Activated CD8-positive, alpha-beta T cell treated with anti-CD3 and anti-CD28 coated beads for 36 hours (primary cell): ENCODE measurements around the gene DLGAP1. TPM values are rescaled to one million over a fixed set of nuclear protein-coding genes. Genes with fewer than 3 reads are reported as not detected.

Experiments
- ATAC-seq: fragments of 200-7000 bp; cut with Tn5 transposase; one replicate; pipeline ENCODE4 v1.10.0; 2021; ENCODE audit warnings: mild to moderate bottlenecking, moderate library complexity
- CTCF ChIA-PET: fragments of 350-600 bp; sonication (Branson Sonifier 250); formaldehyde crosslinking; loops from one replicate; lab custom pipeline; 2021; ENCODE audit warnings: antibody characterized with exemption; lab: Charles Lee
- POLR2A ChIA-PET: fragments of 350-600 bp; sonication (Branson Sonifier 250); formaldehyde crosslinking; loops from one replicate; lab custom pipeline; 2021; ENCODE audit warnings: antibody characterized with exemption; lab: Charles Lee
- DNase-seq: peaks from one replicate; pipeline ENCODE4 v3.0.0-alpha.2; 2020
- H3K27ac Mint-ChIP-seq: one replicate; pipeline ENCODE4 v1.8.0; 2021; ENCODE audit warnings: mild to moderate bottlenecking, mixed read lengths
- H3K27me3 Mint-ChIP-seq: one replicate; pipeline ENCODE4 v1.8.0; 2021; ENCODE audit warnings: mixed read lengths
- H3K36me3 Mint-ChIP-seq: one replicate; pipeline ENCODE4 v1.8.0; 2021; ENCODE audit warnings: low read depth, mixed read lengths
- H3K4me1 Mint-ChIP-seq: one replicate; pipeline ENCODE4 v1.8.0; 2021; ENCODE audit warnings: low read depth, mixed read lengths
- H3K4me3 Mint-ChIP-seq: one replicate; pipeline ENCODE4 v1.8.0; 2021; ENCODE audit warnings: mild to moderate bottlenecking, moderate library complexity, mixed read lengths
- H3K9me3 Mint-ChIP-seq: one replicate; pipeline ENCODE4 v1.8.0; 2021; ENCODE audit warnings: mixed read lengths
- intact Hi-C: fragments of 100-400 bp; cut with micrococcal nuclease; formaldehyde crosslinking; loops from one replicate; pipeline ENCODE4 v1.10.0; 2022
- total RNA-seq, 2 experiments: library from RNA; stranded (reverse); gene quantifications; one replicate each; pipeline ENCODE4 v1.2.3, GENCODE V29; 2021
- TF ChIP-seq, protein P1 (sequence below): fragments of 200-600 bp; IDR thresholded peaks from one replicate; pipeline ENCODE4 v1.8.0; 2022; ENCODE audit warnings: antibody characterized with exemption, mild to moderate bottlenecking

Gene DLGAP1
- total RNA-seq, 2 experiments from 2014 or later, result not detected

DNA sequence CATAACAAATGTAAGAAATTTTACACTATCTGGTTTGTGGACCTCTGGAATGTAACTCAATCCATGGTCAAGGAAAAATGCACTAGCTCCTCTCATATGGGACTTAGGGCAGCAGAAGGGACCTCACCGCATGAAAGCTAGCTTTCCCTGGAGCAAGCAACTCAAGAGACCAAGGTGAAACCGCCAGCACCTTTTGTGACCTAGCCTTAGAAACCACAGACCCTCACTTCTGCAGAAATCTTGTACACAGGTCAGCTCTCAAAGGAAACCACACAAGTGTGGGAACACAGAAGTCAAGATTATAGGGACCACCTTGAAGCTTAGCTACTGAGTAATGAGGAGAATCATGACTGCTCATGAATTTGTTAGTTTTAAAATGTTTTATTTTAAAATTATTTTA, 222.5 kb downstream of the DLGAP1 start:
- CTCF ChIA-PET, result no interaction called here
- no peaks in the 10 kb centered on the region for H3K36me3 Mint-ChIP-seq
- H3K27ac Mint-ChIP-seq, result no peak overlapping the region
- intact Hi-C loops, result no loop called here
- H3K4me1 Mint-ChIP-seq, result no peaks in the 10 kb centered on the region
- no peak for ATAC-seq
- POLR2A ChIA-PET, result no interaction called here
- H3K9me3 Mint-ChIP-seq, result peaks cover 5% of the 10 kb centered on the region
- TF ChIP-seq, protein P1, sequence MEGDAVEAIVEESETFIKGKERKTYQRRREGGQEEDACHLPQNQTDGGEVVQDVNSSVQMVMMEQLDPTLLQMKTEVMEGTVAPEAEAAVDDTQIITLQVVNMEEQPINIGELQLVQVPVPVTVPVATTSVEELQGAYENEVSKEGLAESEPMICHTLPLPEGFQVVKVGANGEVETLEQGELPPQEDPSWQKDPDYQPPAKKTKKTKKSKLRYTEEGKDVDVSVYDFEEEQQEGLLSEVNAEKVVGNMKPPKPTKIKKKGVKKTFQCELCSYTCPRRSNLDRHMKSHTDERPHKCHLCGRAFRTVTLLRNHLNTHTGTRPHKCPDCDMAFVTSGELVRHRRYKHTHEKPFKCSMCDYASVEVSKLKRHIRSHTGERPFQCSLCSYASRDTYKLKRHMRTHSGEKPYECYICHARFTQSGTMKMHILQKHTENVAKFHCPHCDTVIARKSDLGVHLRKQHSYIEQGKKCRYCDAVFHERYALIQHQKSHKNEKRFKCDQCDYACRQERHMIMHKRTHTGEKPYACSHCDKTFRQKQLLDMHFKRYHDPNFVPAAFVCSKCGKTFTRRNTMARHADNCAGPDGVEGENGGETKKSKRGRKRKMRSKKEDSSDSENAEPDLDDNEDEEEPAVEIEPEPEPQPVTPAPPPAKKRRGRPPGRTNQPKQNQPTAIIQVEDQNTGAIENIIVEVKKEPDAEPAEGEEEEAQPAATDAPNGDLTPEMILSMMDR, result no peak
- no peaks in the 10 kb centered on the region for H3K27me3 Mint-ChIP-seq
- no peak for DNase-seq
- no peak overlapping the region for H3K4me3 Mint-ChIP-seq

DNA sequence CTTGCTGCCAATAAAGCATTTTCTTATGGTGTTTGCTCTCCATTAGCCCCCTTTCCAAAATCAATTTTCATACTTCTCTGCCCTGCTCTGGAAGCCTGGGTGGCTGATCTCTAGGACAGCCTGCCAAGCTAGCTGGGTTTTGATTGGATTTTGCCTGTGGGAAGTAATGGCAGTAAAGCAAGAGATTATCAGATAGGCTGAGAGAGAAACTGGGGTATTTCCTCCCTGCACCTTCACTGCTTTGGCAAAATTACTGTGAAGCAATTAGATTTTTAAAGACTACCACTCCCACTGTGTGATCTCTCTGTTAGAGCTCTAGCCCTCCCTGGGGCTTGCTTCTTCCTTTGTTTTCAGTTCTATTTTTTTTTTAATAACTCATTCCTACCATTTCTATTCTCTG, 223.8 kb downstream of the DLGAP1 start:
- Mint-ChIP-seq H3K27ac (no peak overlapping the region), H3K27me3 (no peaks in the 10 kb centered on the region), H3K9me3 (peaks cover 5% of the 10 kb centered on the region), H3K4me1 (no peaks in the 10 kb centered on the region), H3K4me3 (no peak overlapping the region), H3K36me3 (no peaks in the 10 kb centered on the region)
- no peak for ATAC-seq
- intact Hi-C loops, result no loop called here
- ChIA-PET CTCF (interaction anchor here (0.8 kb wide), 1 partner anchor 125 kb away, joined by 3 read pairs; no protein-coding TSS in a partner anchor), POLR2A (no interaction called here)
- DNase-seq, result no peak
- TF ChIP-seq, protein P1, result no peak

DNA sequence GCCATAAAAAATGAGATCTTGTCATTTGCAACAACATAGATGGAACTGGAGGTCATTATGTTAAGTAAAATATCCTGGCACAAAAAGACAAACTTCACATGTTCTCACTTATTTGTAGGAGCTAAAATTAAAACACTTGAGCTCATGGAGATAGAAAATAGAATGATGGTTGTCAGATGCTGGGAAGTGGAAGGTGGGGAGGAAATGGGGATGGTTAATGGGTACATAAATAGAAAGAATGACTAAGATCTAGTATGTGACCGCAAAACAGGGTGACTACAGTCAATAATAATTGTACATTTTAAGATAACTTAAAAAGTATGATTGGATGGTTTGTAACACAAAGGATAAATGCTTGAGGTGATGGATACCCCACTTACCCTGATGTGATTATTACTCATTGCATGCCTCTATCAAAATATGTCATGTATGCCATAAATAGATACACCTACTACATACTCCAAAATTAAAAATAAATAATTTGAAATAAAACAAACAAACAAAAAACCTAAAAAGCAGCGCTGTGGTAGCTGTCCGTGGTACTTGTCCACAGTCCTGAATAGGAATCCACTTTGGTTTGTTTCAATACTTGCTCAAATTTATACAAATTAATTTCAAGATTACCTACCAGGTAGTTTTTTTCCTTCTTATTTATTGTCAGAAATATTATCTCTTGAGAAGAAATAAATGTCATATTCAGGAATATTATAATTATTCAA, 224.5 kb downstream of the DLGAP1 start:
- no peaks in the 10 kb centered on the region for H3K36me3 Mint-ChIP-seq
- no peak overlapping the region for H3K4me3 Mint-ChIP-seq
- no peaks in the 10 kb centered on the region for H3K27me3 Mint-ChIP-seq
- H3K27ac Mint-ChIP-seq, result no peak overlapping the region
- peaks cover 5% of the 10 kb centered on the region for H3K9me3 Mint-ChIP-seq
- ChIA-PET POLR2A (no interaction called here), CTCF (no interaction called here)
- ATAC-seq, result no peak
- intact Hi-C loops, result no loop called here
- DNase-seq, result no peak
- no peaks in the 10 kb centered on the region for H3K4me1 Mint-ChIP-seq
- TF ChIP-seq, protein P1, result no peak

DNA sequence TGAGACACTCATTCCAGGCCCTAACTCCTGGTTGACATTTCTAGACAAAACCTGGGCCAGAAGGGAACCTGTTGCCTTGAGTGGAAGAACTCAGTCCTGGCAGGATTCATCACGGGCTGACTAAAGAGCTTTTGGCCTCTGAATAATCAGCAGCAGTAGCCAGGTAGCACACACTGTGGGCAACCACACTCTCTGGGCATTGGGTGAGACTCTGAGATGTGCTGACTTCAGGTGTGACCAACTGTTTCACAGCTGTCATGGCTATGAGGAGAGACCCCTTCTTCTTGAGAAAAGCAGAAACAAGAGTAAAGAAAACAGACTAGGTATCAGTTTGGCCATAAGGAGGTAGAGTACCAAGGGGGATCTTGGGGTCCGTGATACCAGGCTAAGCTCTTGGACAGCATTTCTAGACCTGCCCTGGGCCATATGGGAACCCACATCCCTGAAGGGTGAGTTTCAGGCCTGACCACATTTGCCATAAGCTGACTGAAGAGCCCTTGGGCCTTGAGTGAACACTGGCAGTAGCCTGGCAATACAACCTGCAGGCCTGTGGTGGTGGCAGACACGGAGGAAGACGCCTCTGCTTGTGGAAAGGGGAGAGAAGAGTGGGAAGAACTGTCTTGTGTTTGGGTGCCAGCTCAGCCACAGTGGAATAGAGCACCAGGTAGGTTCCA, 230.9 kb downstream of the DLGAP1 start:
- DNase-seq (no peak), ATAC-seq (no peak)
- CTCF ChIA-PET, result no interaction called here
- POLR2A ChIA-PET, result no interaction called here
- Mint-ChIP-seq H3K4me1 (no peaks in the 10 kb centered on the region), H3K36me3 (no peaks in the 10 kb centered on the region), H3K27ac (no peak overlapping the region), H3K27me3 (no peaks in the 10 kb centered on the region), H3K9me3 (peaks cover 9% of the 10 kb centered on the region), H3K4me3 (no peak overlapping the region)
- TF ChIP-seq, protein P1, result no peak
- intact Hi-C loops, result no loop called here

DNA sequence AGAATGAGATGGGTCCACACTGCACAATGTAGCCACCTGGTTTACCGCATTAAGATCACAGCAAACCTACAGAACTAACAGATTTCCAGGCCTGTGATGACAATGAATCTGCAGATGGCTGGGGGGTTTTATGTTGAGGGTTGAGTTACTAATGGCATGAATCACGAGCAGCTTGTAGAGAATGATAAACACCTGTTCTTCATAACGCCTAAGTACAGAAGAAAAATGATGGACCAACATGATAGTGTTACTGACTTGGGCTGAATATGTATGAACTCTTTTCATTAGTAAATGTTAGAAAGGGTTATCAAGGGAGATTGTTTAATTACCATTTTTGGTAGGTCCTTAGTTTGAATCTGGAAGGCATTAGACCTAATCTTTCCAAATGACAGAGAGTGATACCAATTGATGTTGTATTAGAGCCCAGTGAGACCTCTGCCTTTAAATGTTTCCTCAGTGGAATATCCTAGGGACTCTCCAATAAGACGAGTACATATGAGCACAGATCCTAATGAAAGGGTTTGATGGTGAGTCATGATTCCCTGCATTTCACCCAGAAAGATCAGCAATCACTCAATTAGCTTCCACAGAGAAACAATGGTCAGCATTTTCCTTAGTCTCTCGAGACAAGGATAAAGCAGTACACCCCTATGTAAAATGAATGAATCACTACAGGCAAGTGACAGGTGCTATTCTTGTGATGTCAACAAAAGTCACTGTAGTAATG, 243.8 kb downstream of the DLGAP1 start:
- H3K4me3 Mint-ChIP-seq, result no peak overlapping the region
- DNase-seq (no peak), ATAC-seq (no peak)
- no peaks in the 10 kb centered on the region for H3K9me3 Mint-ChIP-seq
- H3K27ac Mint-ChIP-seq, result no peak overlapping the region
- no peaks in the 10 kb centered on the region for H3K4me1 Mint-ChIP-seq
- H3K36me3 Mint-ChIP-seq, result no peaks in the 10 kb centered on the region
- H3K27me3 Mint-ChIP-seq, result no peaks in the 10 kb centered on the region
- POLR2A ChIA-PET, result no interaction called here
- intact Hi-C loops, result no loop called here
- TF ChIP-seq, protein P1, result no peak
- CTCF ChIA-PET, result no interaction called here
